GM18505 (cell line): Measurements from ENCODE around the gene TM9SF1.
A peak's percentile ranks its signal among the peaks of the same experiment; 100 is the strongest.

Experiments used
- ATAC-seq: cut with Tn5 transposase; IDR thresholded peaks from one replicate; pipeline ENCODE4 v1.9.1; 2021; ENCODE audit not compliant: unreplicated experiment
- POLR2A ChIP-seq: IDR thresholded peaks from 4 replicates; pipeline ENCODE4 v1.6.1; 2011; ENCODE audit warnings: borderline replicate concordance; ENCODE audit not compliant: insufficient read depth, insufficient read length; ENCODE audit errors: extremely low read depth

TM9SF1 gene

GRCh38 chr14:24185026-24185425 lies 10.2 kb downstream of the TM9SF1 start:
- no peak for ATAC-seq
- no peak for TF ChIP-seq POLR2A

GRCh38 chr14:24184104-24184970 lies 10.9 kb downstream of the TM9SF1 start:
- no peak for ATAC-seq
- TF ChIP-seq POLR2A = no peak

- TF ChIP-seq POLR2A = no peak
- no peak for ATAC-seq
Observed at GRCh38 chr14:24183014-24183481, 12.2 kb downstream of the TM9SF1 start.

DNA sequence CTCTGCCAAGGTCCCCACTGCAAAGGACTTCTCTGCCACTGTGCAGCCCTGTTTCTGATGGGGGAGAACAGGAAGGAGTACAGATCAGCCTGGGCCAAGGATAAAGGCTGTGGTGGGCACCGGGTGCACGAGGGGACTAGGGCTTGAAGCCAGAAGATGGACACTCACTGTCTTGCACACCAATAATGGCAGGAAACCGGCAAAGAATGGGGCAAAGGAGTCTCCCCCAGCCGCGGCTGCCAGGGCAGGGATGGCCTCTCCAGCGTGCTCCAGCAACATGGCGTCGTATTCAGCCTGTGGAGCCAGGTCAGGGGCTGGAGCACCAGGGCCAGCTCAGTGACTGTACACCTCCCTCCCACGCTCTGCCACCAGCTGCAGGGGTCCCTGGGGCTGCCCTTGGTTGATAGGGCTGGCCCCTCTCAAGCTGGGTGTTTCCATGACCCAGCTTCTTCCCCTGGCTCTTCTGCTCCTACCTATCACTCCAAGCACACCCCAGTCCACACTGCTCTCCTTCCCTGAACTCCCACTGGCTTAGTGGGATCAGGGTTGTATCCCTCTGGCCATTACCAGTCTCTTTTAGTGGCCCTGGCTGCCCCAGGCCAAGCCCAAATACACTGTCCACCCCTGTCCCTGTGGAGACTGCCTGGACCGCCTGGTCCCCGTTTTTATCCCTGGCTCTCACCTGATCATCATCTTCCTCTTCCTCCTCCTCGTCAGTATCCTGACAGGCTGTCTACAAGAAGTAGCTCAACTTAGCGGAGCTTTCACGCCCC lies 12.9 kb downstream of the TM9SF1 start:
- no peak for TF ChIP-seq POLR2A
- no peak for ATAC-seq

GRCh38 chr14:24181371-24182077 lies 13.7 kb downstream of the TM9SF1 start:
- no peak for ATAC-seq
- TF ChIP-seq POLR2A = peak; percentile 44

GRCh38 chr14:24179961-24180796 lies 15.1 kb downstream of the TM9SF1 start:
- ATAC-seq = no peak
- TF ChIP-seq POLR2A = no peak

- ATAC-seq = no peak
- no peak for TF ChIP-seq POLR2A
Observed at GRCh38 chr14:24179294-24179960, 15.8 kb downstream of the TM9SF1 start.

- no peak for TF ChIP-seq POLR2A
- ATAC-seq = no peak
Observed at GRCh38 chr14:24178399-24179178, 16.7 kb downstream of the TM9SF1 start.

- TF ChIP-seq POLR2A = no peak
- no peak for ATAC-seq
Observed at GRCh38 chr14:24177891-24178290, 17.4 kb downstream of the TM9SF1 start.

DNA sequence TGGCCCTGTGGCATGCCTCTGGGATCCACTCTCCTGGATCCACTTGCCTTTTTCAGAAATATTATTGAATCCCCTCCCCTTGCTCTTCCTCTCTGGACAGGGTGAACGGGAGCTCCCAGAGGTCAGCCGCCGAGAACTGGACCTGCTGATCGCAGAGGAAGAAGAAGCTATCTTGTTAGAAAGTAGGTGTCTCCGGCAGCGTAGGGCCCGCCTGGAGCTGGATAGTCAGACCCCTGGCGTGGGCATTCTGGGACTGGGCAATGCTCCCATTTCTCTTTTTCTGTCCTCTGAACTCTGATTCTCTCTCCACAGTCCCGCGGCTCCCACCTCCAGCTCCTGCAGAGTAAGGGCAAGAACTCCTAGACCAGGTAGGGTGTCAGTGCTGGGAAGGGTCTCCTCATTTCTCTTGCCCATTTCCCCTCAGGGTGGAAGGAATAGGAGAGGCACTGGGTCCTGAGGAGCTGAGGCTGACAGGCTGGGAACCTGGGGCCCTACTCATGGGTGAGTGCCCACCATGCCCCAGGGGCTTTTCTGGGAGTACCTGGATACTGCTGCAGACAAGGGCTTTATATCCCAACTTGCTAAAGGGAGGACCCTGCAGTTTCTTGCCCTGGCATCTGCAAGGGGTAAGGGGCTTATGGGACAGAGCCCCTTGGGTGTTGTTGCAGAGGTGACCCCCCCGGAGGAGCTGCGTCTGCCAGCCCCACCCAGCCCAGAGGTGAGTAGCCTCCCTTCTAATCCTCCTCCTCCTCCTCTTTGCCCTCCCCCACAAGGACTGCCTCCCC lies 18.0 kb downstream of the TM9SF1 start:
- no peak for ATAC-seq
- no peak for TF ChIP-seq POLR2A

DNA sequence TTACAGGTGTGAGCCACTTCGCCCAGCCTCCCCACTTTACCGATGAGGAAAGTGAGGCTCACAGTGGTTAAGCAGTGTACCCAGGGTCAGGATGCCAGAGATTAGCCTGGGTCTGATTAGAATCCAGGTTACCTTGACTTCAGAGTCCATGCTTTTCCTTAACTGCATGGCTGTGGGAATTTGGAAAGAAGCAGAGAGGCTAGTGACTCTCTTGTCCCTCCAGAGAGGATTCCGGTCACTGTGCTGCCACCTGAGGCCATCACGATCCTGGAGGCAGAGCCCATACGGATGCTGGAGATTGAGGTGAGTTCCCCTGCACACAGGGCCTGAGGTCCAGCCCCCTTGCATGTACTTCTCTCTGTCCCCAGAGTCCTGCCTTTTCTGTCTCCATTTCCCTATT lies 18.6 kb downstream of the TM9SF1 start:
- ATAC-seq = no peak
- no peak for TF ChIP-seq POLR2A

- TF ChIP-seq POLR2A = no peak
- no peak for ATAC-seq
Observed at GRCh38 chr14:24172871-24173281, 22.4 kb downstream of the TM9SF1 start.
